Measurements from ENCODE around the gene SUPT16H.
"Not testable (repeated sequence)": the region's sequence is repeated elsewhere in the genome, so short reads cannot be mapped to it uniquely, and the experiment has no call there.

DNA sequence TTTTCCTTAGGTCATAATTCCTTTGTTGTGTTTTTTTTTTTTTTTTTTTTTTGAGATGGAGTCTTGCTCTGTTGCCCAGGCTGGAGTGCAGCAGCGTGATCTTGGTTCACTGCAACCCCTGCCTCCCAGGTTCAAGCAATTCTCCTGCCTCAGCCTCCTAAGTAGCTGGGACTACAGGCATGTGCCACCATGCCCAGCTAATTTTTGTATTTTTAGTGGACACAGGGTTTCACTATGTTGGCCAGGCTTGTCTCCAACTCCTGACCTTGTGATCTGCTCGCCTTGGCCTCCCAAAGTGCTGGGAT is 81.0 kb downstream of the SUPT16H start:
- not testable (repeated sequence) for TF ChIP-seq POLR2A (IDR thresholded peaks at IDR 0.05)
- TF ChIP-seq, protein P1, sequence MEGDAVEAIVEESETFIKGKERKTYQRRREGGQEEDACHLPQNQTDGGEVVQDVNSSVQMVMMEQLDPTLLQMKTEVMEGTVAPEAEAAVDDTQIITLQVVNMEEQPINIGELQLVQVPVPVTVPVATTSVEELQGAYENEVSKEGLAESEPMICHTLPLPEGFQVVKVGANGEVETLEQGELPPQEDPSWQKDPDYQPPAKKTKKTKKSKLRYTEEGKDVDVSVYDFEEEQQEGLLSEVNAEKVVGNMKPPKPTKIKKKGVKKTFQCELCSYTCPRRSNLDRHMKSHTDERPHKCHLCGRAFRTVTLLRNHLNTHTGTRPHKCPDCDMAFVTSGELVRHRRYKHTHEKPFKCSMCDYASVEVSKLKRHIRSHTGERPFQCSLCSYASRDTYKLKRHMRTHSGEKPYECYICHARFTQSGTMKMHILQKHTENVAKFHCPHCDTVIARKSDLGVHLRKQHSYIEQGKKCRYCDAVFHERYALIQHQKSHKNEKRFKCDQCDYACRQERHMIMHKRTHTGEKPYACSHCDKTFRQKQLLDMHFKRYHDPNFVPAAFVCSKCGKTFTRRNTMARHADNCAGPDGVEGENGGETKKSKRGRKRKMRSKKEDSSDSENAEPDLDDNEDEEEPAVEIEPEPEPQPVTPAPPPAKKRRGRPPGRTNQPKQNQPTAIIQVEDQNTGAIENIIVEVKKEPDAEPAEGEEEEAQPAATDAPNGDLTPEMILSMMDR (IDR thresholded peaks at IDR 0.05), result not testable (repeated sequence)

Data from uterus (tissue), 2 donors.